Erythroblast (primary cell): ENCODE data around the gene TEP1.

Source experiments
- GATA1 ChIP-seq: IDR thresholded peaks from 2 replicates; pipeline ENCODE4 v1.6.1; 2011; ENCODE audit warnings: low read depth, mild to moderate bottlenecking, control low read depth, low read length, moderate library complexity
- POLR2A ChIP-seq: IDR thresholded peaks from 2 replicates; pipeline ENCODE4 v1.6.1; 2011; ENCODE audit warnings: mild to moderate bottlenecking, low read length

DNA sequence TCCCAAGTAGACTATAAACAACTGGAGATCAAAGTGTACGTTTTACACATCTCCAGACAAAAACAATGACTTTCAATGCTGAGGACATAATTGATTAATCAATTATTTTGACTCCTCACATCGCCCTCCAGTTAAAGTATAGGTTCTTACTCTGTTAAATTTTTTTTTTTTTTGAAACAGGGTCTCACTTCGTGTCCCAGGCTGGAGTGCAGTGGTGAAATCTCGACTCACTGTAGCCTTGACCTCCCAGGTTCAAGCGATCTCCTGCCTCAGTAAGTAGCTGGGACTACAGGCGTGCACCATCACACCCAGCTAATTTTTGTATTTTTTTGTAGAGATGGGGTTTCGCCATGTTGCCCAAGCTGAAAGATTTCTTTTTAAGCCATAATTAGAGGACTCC lies 79.3 kb downstream of the TEP1 start:
- TF ChIP-seq POLR2A (no peak), GATA1 (no peak)
